K562 (cell line): Measurements from ENCODE around the gene RND1. TPM values are rescaled to one million over a fixed set of nuclear protein-coding genes. Genes with fewer than 3 reads are reported as not detected.

Source experiments
- ATAC-seq: fragments of 200-7000 bp; cut with Tn5 transposase; 3 replicates; pipeline ENCODE4 v1.9.1; 2020; ENCODE audit warnings: moderate library complexity
- BruUV-seq: library from RNA; stranded (reverse); fragments of 400-500 nt; replicated peaks from 2 replicates; lab custom pipeline; 2021; lab: Mats Ljungman, UMichigan
- CTCF ChIA-PET: fragments of 300-600 bp; formaldehyde crosslinking; extraction: SDS; loops from one replicate; lab custom pipeline; 2021; ENCODE audit warnings: low intra/inter-chr PET ratio; lab: Yijun Ruan, JAX
- POLR2A ChIA-PET: fragments of 300-600, 350-650 bp; sonication (Branson Sonifier 250); formaldehyde crosslinking; extraction: SDS; loops from one replicate; lab custom pipeline; 2021; ENCODE audit warnings: antibody characterized with exemption, inconsistent platforms; lab: Yijun Ruan, JAX
- DNase-seq, 4 experiments: peaks; one replicate each; pipeline versions ENCODE4 v3.0.0 to v3.0.0-alpha.2; 2011 to 2018; ENCODE audit warnings: low spot score in 3 of 4, mixed read lengths in 3 of 4; ENCODE audit errors: extremely low read depth in 1 of 4
- FAIRE-seq: peaks from 2 replicates; lab custom pipeline; 2011; peaks lifted over from hg19 to GRCh38; lab: Jason Lieb, UNC
- H2AFZ ChIP-seq: 2 replicates; pipeline ENCODE4 v1.6.0; 2011; ENCODE audit warnings: low read depth, low read length, control low read depth, inconsistent platforms
- H3K27ac ChIP-seq: fragments of 200-600 bp; 3 replicates; pipeline ENCODE4 v1.8.0; 2011; ENCODE audit warnings: low read depth, mild to moderate bottlenecking, control low read depth, inconsistent platforms, low read length, moderate library complexity, mixed read lengths; ENCODE audit errors: extremely low read depth
- H3K27me3 ChIP-seq, 2 experiments: fragments of 300-600 bp in 1 of 2; 2 replicates in 1 of 2; 3 replicates in 1 of 2; pipeline versions ENCODE4 v1.6.0 to v1.8.0; 2011; ENCODE audit warnings: inconsistent platforms in 2 of 2, low read length in 2 of 2, mild to moderate bottlenecking in 1 of 2, mixed read lengths in 1 of 2, moderate library complexity in 1 of 2; ENCODE audit not compliant: control insufficient read depth in 2 of 2, insufficient read depth in 2 of 2
- H3K36me3 ChIP-seq: fragments of 300-600 bp; 3 replicates; pipeline ENCODE4 v1.8.0; 2011; ENCODE audit warnings: mild to moderate bottlenecking, low read length, inconsistent platforms; ENCODE audit not compliant: control insufficient read depth, insufficient read depth
- H3K4me1 ChIP-seq, 2 experiments: fragments of 200-600 bp in 1 of 2; replicated peaks in 1 of 2; 2 replicates in 1 of 2; 3 replicates in 1 of 2; pipeline versions ENCODE4 v1.5.1 to v1.8.0; 2011; ENCODE audit warnings: inconsistent platforms in 2 of 2, low read length in 2 of 2, mild to moderate bottlenecking in 1 of 2, mixed read lengths in 1 of 2, moderate library complexity in 1 of 2; ENCODE audit not compliant: control insufficient read depth in 2 of 2, insufficient read depth in 2 of 2
- H3K4me2 ChIP-seq: 2 replicates; pipeline ENCODE4 v1.6.1; 2011; ENCODE audit warnings: low read length, control low read depth, inconsistent platforms, mixed read lengths; ENCODE audit not compliant: insufficient read depth
- H3K4me3 ChIP-seq: fragments of 200-600 bp; sonication (generic), shearing (Covaris generic); 2 replicates; pipeline ENCODE4 v1.5.1; 2016; ENCODE audit warnings: control low read depth, inconsistent platforms
- H3K79me2 ChIP-seq: fragments of 200-600 bp; 3 replicates; pipeline ENCODE4 v1.8.0; 2011; ENCODE audit warnings: low read length, inconsistent platforms; ENCODE audit not compliant: control insufficient read depth, insufficient read depth
- H3K9ac ChIP-seq, 2 experiments: 2 replicates each; pipeline versions ENCODE4 v1.6.0 to v1.6.1; 2011; ENCODE audit warnings: low read depth in 2 of 2, low read length in 2 of 2, control low read depth in 1 of 2, inconsistent platforms in 1 of 2, mild to moderate bottlenecking in 1 of 2, mixed read lengths in 1 of 2; ENCODE audit not compliant: insufficient read depth in 1 of 2
- H3K9me1 ChIP-seq: one replicate; pipeline ENCODE4 v1.6.0; 2011; ENCODE audit warnings: inconsistent platforms, mild to moderate bottlenecking, low read length, moderate library complexity; ENCODE audit not compliant: control insufficient read depth, insufficient read depth
- H3K9me3 ChIP-seq: replicated peaks from 2 replicates; pipeline ENCODE4 v1.5.1; 2011; ENCODE audit warnings: low read depth, low read length, inconsistent platforms; ENCODE audit not compliant: control insufficient read depth, insufficient read depth
- H4K20me1 ChIP-seq: replicated peaks from 2 replicates; pipeline ENCODE4 v1.6.1; 2011; ENCODE audit warnings: low read length, inconsistent platforms, mixed read lengths; ENCODE audit not compliant: control insufficient read depth, insufficient read depth
- CXXC5 ChIP-seq: fragments of 250-450 bp; sonication (Bioruptor Pico); IDR thresholded peaks from 2 replicates; pipeline ENCODE4 v1.8.0; 2022; ENCODE audit warnings: inconsistent platforms, mild to moderate bottlenecking, moderate library complexity
- GABPB1 ChIP-seq: sonication (generic); formaldehyde crosslinking; IDR thresholded peaks from 2 replicates; pipeline ENCODE4 v1.8.0; 2022; ENCODE audit warnings: mild to moderate bottlenecking, missing genetic modification reagents
- SAFB2 ChIP-seq: fragments of 200-400 bp; formaldehyde crosslinking; IDR thresholded peaks from 2 replicates; pipeline ENCODE4 v1.6.1; 2018; ENCODE audit warnings: borderline replicate concordance, low read length, low read depth, moderate library complexity; ENCODE audit not compliant: severe bottlenecking
- SAP30 ChIP-seq: fragments of 200-600 bp; sonication (generic); IDR thresholded peaks from 2 replicates; pipeline ENCODE4 v1.6.1; 2012; ENCODE audit warnings: borderline replicate concordance, low read depth, mild to moderate bottlenecking, moderate library complexity, low read length, control low read depth, inconsistent platforms; ENCODE audit not compliant: insufficient read depth, poor library complexity, severe bottlenecking
- SP2 ChIP-seq: IDR thresholded peaks from 2 replicates; pipeline ENCODE4 v1.6.1; 2011; ENCODE audit warnings: mild to moderate bottlenecking, low read depth, low read length, moderate library complexity; ENCODE audit not compliant: poor library complexity, severe bottlenecking; ENCODE audit errors: extremely low read depth
- YY1 ChIP-seq, 3 experiments: IDR thresholded peaks; 2 replicates each; pipeline ENCODE4 v1.6.1; 2011; ENCODE audit warnings: low read length in 2 of 3, mild to moderate bottlenecking in 2 of 3, moderate library complexity in 2 of 3, borderline replicate concordance in 1 of 3, control low read depth in 1 of 3, low read depth in 1 of 3; ENCODE audit not compliant: insufficient read depth in 3 of 3, insufficient replicate concordance in 2 of 3, control insufficient read depth in 1 of 3, insufficient read length in 1 of 3; ENCODE audit errors: extremely low read depth in 1 of 3
- ZBTB7A ChIP-seq: IDR thresholded peaks from 2 replicates; pipeline ENCODE4 v1.6.1; 2011; ENCODE audit warnings: low read depth, mild to moderate bottlenecking, low read length, moderate library complexity, borderline replicate concordance; ENCODE audit not compliant: control insufficient read depth
- ZC3H11A ChIP-seq: IDR thresholded peaks from 2 replicates; pipeline ENCODE4 v1.6.1; 2012; ENCODE audit warnings: low read depth, low read length, improper control_type of control experiment
- ZNF511 ChIP-seq: sonication (generic); formaldehyde crosslinking; IDR thresholded peaks from 2 replicates; pipeline ENCODE4 v1.8.0; 2022; ENCODE audit warnings: mild to moderate bottlenecking, missing genetic modification reagents
- ZNF79 ChIP-seq: fragments of 250-450 bp; sonication (Bioruptor Pico); IDR thresholded peaks from 2 replicates; pipeline ENCODE4 v1.4.0; 2020; ENCODE audit warnings: low read depth, mild to moderate bottlenecking, moderate library complexity
- WGBS: fragments of 100-300 bp; shearing (Covaris generic); methylation state at CpG from one replicate; pipeline ENCODE4 v1.1.6; 2016; ENCODE audit warnings: low coverage, mixed read lengths; ENCODE audit not compliant: insufficient coverage; ENCODE audit errors: missing lambda C conversion rate; 5-methylcytosine and 5-hydroxymethylcytosine counted together
- in situ Hi-C: fragments of 300-500 bp; cut with MboI; formaldehyde crosslinking; loops from 4 replicates; pipeline ENCODE4 v1.15.0; 2018; ENCODE audit warnings: inconsistent platforms, mixed read lengths
- intact Hi-C: fragments of 100-400 bp; cut with micrococcal nuclease; formaldehyde crosslinking; loops from 2 replicates; pipeline ENCODE4 v1.14.2; 2022
- polyA plus RNA-seq, 8 experiments: library from polyadenylated mRNA; depleted of rRNA in 4 of 8; stranded (reverse) in 5 of 8; unstranded in 3 of 8; fragments of >200 nt; fragmentation: Nextera tagmentation in 2 of 8; fragmentation: Illumina TruSeq in 1 of 8; extraction: Ambion mirVana in 2 of 8; extraction: Trizol in 1 of 8; gene quantifications; 2 replicates each; pipeline versions ENCODE4 v1.2.1 to v1.2.3, GENCODE V29; 2011 to 2014; ENCODE audit warnings: inconsistent platforms in 1 of 8, missing spikeins in 1 of 8
- total RNA-seq, 7 experiments: library from RNA; depleted of rRNA in 6 of 7; stranded (reverse); fragments of >200 nt in 6 of 7; fragmentation: Illumina TruSeq in 2 of 7; extraction: Trizol in 2 of 7; gene quantifications; 2 replicates each; pipeline versions ENCODE4 v1.2.1 to v1.2.3, GENCODE V29; 2011 to 2021; ENCODE audit warnings: low replicate concordance in 1 of 7
- TF ChIP-seq, protein P1 (sequence below), 2 experiments: fragments of 450-650 bp; IDR thresholded peaks; 2 replicates each; pipeline ENCODE4 v1.6.1; 2018; ENCODE audit warnings: mild to moderate bottlenecking in 2 of 2, low read depth in 1 of 2; ENCODE audit not compliant: partially characterized antibody in 2 of 2
- TF ChIP-seq, protein P2 (sequence below), 3 experiments: IDR thresholded peaks in 2 of 3; conservative IDR thresholded peaks in 1 of 3; 2 replicates each; pipeline ENCODE4 v1.5.1; 2011 to 2012; ENCODE audit warnings: low read length in 3 of 3, mild to moderate bottlenecking in 3 of 3, control low read depth in 2 of 3, improper control_type of control experiment in 1 of 3, inconsistent platforms in 1 of 3, low read depth in 1 of 3, mixed read lengths in 1 of 3, moderate library complexity in 1 of 3; ENCODE audit not compliant: insufficient read depth in 2 of 3

The RND1 gene
- total and polyA plus RNA-seq, 9 of the 15 experiments (the other 6 are each of a cell fraction or from before 2014, with no cell fraction given), result 0.18 to 0.78 (median 0.58) TPM; not detected in 2

- BruUV-seq, result no TSS peak
- peak; percentile 86 for FAIRE-seq
- TF ChIP-seq SP2, result peak; percentile 84
- TF ChIP-seq ZNF511 (CRISPR knock-in tag), result no peak
- TF ChIP-seq SAP30, result peak; percentile 40
- TF ChIP-seq SAFB2, result no peak
- TF ChIP-seq ZC3H11A, result peak; percentile 92
- TF ChIP-seq GABPB1 (CRISPR knock-in tag), result 0 out of 2 replicates have a peak, but pooled peaks have one; percentile 32
- TF ChIP-seq, protein P1, sequence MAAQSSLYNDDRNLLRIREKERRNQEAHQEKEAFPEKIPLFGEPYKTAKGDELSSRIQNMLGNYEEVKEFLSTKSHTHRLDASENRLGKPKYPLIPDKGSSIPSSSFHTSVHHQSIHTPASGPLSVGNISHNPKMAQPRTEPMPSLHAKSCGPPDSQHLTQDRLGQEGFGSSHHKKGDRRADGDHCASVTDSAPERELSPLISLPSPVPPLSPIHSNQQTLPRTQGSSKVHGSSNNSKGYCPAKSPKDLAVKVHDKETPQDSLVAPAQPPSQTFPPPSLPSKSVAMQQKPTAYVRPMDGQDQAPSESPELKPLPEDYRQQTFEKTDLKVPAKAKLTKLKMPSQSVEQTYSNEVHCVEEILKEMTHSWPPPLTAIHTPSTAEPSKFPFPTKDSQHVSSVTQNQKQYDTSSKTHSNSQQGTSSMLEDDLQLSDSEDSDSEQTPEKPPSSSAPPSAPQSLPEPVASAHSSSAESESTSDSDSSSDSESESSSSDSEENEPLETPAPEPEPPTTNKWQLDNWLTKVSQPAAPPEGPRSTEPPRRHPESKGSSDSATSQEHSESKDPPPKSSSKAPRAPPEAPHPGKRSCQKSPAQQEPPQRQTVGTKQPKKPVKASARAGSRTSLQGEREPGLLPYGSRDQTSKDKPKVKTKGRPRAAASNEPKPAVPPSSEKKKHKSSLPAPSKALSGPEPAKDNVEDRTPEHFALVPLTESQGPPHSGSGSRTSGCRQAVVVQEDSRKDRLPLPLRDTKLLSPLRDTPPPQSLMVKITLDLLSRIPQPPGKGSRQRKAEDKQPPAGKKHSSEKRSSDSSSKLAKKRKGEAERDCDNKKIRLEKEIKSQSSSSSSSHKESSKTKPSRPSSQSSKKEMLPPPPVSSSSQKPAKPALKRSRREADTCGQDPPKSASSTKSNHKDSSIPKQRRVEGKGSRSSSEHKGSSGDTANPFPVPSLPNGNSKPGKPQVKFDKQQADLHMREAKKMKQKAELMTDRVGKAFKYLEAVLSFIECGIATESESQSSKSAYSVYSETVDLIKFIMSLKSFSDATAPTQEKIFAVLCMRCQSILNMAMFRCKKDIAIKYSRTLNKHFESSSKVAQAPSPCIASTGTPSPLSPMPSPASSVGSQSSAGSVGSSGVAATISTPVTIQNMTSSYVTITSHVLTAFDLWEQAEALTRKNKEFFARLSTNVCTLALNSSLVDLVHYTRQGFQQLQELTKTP (IDR thresholded peaks at IDR 0.05; ENCODE audit: low read depth in 1 of 2, partially characterized antibody in 2 of 2), result no peak
- no peak for TF ChIP-seq ZNF79 (CRISPR knock-in tag)
- TF ChIP-seq, protein P2, sequence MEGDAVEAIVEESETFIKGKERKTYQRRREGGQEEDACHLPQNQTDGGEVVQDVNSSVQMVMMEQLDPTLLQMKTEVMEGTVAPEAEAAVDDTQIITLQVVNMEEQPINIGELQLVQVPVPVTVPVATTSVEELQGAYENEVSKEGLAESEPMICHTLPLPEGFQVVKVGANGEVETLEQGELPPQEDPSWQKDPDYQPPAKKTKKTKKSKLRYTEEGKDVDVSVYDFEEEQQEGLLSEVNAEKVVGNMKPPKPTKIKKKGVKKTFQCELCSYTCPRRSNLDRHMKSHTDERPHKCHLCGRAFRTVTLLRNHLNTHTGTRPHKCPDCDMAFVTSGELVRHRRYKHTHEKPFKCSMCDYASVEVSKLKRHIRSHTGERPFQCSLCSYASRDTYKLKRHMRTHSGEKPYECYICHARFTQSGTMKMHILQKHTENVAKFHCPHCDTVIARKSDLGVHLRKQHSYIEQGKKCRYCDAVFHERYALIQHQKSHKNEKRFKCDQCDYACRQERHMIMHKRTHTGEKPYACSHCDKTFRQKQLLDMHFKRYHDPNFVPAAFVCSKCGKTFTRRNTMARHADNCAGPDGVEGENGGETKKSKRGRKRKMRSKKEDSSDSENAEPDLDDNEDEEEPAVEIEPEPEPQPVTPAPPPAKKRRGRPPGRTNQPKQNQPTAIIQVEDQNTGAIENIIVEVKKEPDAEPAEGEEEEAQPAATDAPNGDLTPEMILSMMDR (IDR thresholded peaks at IDR 0.05 in 2 of 3, conservative IDR thresholded peaks at IDR 0.05 in 1 of 3; ENCODE audit: insufficient read depth in 2 of 3, low read depth in 1 of 3, low read length in 3 of 3), result peak; percentile 72 to 86 (median 73)
- TF ChIP-seq ZBTB7A, result peak; percentile 21; the same call in 1 of the 2 replicates
- TF ChIP-seq YY1 (IDR thresholded peaks at IDR 0.05; ENCODE audit: borderline replicate concordance in 1 of 3, control insufficient read depth in 1 of 3, extremely low read depth in 1 of 3, insufficient read depth in 3 of 3, insufficient read length in 1 of 3, insufficient replicate concordance in 2 of 3, low read depth in 1 of 3, low read length in 2 of 3), result peak in 1 of 3 experiments; percentile 32
- TF ChIP-seq CXXC5 (CRISPR knock-in tag), result peak; percentile 17; the same call in 1 of the 2 replicates
These were observed 38.3 kb upstream of the RND1 start for GRCh38 chr12:48903982-48904411.

More at GRCh38 chr12:48903982-48904411, 38.3 kb upstream of the RND1 start:
- ChIA-PET POLR2A (interaction anchor here (0.6 to 1.4 kb wide), 4 partner anchors 12 to 1048 kb away, joined by 3 to 4 read pairs (median 3); no protein-coding TSS in a partner anchor), CTCF (interaction anchor here (0.7 to 1.2 kb wide), 2 partner anchors 51 to 87 kb away, joined by 3 read pairs; no protein-coding TSS in a partner anchor)
- Histone ChIP-seq H3K27ac (no peak overlapping the region), H3K4me3 (peak overlapping the region; percentile 27; the same call in 1 of the 2 replicates), H3K36me3 (no peaks in the 10 kb centered on the region), H2AFZ (peak overlapping the region; percentile 1; the same call in 1 of the 2 replicates), H4K20me1 (no peaks in the 10 kb centered on the region), H3K9me3 (no peaks in the 10 kb centered on the region), H3K79me2 (no peaks in the 10 kb centered on the region), H3K9me1 (no peaks in the 10 kb centered on the region), H3K9ac (peak overlapping the region in 1 of 2 experiments; percentile 1; a peak in 1 of 4 replicates), H3K27me3 (peaks cover 0 to 15% of the 10 kb centered on the region in 2 experiments; a peak in 3 of 5 replicates), H3K4me1 (no peaks in the 10 kb centered on the region; a peak in 1 of 5 replicates), H3K4me2 (peak overlapping the region; percentile 68)
- DNase-seq (peak; percentile 79 to 87 (median 80)), ATAC-seq (peak; percentile 98)
- WGBS, result 8% methylated on average over 19 of the region's 19 CpGs
- in situ Hi-C loops, result no loop called here
- intact Hi-C loops, result no loop called here
